Activated T-helper 1 cell treated with Interleukin-2 at 50 U/mL for 16 hours (primary cell): ENCODE results near the gene GOLIM4.

Experiments
- DNase-seq: peaks from one replicate; pipeline ENCODE4 v3.0.0-alpha.2; 2020; ENCODE audit warnings: low read depth

The GOLIM4 gene

DNA sequence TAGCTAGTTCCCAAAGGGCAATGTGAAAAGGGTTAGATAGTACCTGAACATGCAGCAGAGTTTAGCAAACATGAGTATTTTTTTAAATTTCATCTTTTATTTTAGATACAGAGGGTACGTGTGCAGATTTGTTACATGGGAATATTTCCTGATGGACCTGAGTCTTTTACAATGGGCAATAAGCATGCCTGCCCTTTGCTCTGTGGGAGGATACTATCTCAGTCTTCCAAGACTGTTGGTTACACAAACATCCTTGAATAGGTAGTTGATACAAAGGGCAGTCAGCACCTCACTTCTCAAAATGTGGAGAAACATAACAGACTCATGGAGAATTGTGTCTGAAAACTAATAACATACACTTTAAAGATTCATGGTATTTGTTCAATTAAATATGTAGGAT is 103.3 kb downstream of the GOLIM4 start:
- no peak for DNase-seq

DNA sequence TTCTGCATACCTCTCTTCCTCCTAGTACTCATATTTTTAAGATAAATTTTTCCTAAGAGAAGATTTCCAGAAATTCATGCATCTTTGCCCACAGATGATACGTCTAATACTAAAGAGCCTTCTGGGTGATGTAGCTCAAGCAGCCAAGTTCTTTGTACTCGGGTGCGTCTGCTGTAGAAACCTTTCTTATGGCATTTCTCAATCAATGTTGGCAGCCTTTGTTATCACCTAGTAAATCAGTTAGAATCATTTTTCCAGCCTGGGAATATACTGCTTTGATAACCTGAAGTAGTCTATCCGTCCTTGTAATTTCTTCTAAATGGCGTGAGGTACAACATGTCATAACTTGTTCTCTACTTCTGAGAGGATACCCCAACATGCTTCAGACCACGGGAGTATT is 104.5 kb downstream of the GOLIM4 start:
- no peak for DNase-seq

DNA sequence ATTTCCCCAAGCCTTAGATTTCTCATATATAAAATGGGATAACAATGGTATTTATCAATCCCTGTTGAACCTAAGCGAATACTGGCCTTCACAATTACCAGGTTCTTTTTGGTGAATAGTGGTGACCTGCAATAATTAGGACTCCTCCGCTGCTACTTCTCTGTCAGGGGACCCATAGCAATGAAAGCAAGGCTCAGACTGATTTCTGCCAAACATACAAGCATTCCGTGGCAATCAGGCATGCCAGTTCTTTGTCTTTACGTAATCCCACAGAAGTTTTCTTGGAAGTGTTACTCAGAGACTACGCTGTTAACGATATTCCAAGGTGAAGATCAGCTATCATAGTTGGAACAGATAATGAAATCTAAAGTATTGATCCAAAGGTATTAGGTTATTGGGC is 105.7 kb downstream of the GOLIM4 start:
- no peak for DNase-seq

DNA sequence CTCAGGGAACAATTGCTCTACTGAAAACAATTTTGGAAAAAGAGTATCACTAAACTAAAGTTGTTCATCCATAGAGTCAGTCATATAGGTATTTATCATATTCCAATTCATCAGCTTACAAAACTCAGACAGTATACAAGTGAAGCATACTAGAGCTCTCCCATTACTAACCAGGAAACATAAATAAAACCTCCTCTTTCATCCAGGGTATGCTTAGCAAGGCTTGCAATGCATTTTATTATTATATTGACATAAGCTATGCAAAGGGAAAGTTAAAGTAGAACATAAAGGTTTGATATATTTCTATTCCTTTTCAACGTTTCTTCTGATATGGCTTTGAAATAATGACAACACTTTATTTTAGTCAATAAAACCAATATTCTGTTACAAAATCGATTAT is 106.7 kb downstream of the GOLIM4 start:
- DNase-seq = no peak

DNA sequence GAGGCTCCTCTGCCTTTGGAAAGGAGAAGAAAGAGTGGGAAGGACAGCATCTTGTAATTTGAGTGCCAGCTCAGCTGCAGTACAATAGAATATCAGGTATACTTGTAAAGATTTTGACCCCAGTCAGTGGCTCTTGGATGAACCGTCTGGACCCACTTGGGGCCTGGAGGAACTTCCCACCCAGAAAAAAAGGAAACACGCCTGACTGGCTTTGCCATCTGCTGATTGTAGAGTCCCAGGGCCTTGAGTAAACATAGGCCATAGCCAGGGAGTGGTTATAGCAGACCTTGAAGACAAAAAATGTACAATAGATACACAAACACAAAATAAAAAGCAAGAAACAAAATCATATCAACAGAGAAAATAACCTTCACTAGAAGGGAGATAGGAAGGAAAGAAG is 112.1 kb downstream of the GOLIM4 start:
- DNase-seq = no peak

DNA sequence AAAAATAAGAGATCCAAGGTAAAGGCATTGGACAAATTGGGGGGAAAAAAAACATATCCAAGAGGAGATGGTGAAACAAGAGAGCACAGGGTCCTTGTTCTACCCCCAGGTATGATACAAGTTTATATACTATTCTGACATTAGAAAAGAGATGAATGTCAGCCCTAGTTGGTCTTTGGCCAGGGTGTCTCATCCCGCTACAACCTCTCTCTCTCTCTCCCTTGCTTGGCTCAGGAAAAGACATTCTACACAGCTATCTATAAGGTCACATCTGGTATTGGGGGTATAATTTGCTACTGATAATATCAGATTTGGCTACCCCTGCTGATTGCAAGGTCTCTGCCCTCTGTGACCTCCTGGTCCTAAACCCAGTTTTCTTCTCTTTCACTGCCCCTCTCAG is 117.2 kb downstream of the GOLIM4 start:
- no peak for DNase-seq

DNA sequence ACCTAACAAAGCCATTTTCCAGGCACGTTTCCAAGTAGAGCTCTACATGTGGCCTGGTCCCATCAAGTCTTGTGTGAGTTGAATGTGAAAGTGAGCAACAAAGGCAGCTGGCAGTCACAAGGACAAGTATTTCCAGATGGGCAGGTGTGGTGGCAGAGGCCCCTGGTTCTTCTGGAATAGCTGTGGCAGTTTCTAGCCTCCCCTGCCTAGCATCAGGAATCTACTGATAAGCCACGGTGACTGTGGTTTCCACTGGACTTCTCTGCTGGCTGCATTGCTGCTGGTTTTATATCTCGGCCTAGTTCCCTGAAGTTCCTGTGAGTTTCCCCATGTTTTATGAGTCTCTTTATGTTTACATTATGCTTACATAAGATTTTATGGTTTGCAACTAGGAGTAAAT is 117.7 kb downstream of the GOLIM4 start:
- DNase-seq = no peak

DNA sequence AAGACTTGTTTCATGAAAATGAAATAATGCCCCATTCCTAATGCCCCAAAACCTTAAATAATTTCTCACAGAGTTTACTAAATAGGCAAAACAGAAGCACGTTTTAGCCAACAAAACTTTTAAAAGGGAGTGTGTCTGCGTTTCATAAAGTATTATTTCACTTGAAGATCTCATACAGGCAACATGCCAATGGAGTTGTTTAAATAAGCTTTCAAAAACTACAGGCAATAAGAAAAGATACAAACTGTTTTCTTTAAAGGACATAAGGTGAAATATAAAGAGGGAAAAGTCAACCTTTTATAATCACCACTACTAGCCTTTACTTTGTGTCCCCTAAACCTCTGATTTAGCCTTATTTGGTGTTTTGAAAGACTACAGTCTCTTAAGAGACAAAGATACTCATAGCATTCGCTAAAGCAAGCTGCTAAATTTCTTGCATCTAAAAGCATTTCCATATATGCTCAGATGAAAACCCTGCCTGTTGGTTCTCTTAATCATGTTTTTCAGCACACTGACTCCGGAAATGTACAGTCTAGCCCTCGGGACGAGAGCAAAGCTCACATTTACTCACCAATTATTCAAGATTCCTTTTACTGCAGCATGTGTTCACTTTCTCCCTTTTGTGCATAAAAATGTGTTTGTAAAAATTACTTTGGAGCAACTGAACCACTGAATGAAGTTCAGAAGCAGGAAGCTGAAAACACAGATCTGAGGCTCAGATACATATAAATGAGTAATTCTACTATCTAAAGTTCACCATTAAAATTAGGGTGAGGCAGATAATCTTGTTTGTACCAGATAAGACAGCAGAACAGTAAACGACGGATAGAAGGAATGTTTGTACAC is 119.0 kb downstream of the GOLIM4 start:
- DNase-seq = no peak

DNA sequence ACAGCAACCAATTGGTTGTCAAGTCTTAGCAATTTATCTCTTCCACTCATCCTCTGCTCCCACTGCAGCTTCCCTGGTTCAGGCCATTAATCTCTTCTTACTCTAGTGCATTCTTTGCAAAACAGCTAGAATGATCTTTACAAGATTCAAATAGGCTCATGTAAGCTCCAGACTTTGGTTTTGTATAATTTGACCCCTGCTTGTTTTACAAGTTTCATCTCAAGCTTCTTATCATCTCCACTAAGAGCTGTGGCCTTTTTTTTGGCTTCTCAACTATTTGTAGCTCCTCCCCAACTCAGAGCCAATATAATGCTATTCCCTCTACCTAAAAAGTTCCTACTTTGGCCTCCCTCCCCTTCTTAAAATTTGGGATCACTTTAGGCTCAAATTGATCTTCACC is 121.8 kb downstream of the GOLIM4 start:
- DNase-seq = no peak

DNA sequence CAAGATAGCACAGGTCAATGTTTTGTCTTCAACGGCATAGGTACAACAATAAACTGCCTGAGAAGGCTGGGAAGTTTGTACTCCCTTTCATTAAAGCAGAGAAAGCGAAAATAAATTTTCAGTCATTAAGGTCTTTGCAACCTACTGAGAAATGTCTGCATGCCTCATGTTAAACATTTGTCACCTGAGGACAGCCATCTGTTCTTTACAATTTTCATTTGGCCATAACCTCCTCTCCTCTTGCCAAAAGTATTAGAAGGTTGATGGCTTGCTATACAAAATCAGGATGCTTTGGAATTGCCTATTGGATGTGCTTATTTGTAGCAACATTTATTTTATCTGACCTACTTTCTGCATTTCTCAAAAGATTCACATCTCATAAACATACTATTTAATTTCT is 122.7 kb downstream of the GOLIM4 start:
- DNase-seq = no peak

DNA sequence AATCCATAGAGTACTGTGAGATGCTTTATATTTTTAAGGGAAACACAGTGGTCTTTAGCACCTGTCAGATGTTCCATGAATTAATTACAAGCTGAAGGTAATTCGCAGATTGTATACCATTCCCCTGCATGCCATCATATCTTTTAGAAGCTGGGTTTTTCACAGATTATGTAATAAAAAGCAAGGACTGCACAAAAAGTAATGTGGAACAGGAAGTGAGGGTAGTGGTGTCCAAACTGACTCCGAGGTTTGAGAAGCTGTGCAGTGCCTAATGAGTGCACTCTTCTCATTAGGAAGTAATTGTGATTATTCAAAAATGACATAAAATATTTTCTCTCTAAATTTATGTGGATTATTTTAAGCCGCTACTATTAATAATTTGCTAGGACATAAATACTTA is 123.2 kb downstream of the GOLIM4 start:
- DNase-seq = no peak

DNA sequence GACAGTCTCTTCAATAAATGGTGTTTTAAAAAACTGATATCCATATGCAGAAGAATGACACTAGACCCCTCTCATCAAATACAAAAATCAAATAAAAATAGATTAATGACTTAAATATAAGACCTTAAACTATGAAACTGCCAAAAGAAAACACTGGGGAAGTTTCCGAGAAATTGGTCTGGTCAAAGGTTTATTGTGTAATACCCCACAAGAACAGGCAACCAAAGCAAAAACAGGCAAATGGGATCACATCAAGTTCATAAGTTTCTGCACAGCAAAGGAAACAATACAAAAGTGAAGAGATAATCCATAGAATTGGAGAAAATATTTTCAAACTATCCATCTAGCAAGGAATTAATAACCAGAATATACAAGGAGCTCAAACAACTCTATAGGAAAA is 126.2 kb downstream of the GOLIM4 start:
- DNase-seq = no peak

DNA sequence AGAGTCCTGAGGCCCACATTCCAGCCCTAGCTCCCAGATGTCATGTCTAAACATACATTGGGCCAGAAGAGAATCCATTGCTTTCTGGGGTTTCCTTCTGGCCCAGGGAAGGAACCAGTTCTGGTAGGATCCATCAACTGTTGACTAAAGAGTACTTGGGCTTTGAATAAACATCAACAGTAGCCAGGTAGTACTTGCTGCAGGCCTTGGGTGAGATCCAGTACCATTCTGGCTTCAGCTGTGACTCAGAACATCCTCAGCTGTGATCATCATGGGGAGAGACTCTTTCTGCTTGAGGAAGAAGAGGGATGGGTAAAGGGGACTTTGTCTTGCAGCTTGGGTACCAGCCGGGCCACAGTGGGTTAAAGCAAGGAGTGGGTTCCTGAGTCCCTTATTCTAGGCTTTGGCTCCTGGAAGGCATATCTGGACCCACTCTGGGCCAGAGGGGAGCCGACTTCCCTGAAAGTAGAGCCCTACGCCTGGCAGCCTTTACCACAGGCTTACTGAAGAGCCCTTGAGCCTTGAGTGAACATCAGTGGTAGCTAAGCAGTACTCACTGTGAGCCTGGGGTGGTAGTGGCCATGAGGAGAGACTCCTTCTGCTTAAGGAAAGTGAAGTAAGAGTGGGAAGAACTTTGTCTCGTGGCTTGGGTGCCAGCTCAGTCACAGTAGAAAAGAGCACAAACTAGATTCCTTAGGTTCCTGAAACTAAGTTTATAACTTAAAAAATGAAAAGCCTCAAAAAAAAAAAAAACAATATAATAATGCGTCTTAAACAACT is 128.3 kb downstream of the GOLIM4 start:
- no peak for DNase-seq
